Measurements from ENCODE around the gene XRCC1.
A peak's percentile ranks its signal among the peaks of the same experiment; 100 is the strongest.
"Not testable (repeated sequence)": the region's sequence is repeated elsewhere in the genome, so short reads cannot be mapped to it uniquely, and the experiment has no call there.

The XRCC1 gene

GRCh38 chr19:43552616-43553015, 22.7 kb downstream of the XRCC1 start:
- intact Hi-C loops (cut with DNase I), result no loop called here

DNA sequence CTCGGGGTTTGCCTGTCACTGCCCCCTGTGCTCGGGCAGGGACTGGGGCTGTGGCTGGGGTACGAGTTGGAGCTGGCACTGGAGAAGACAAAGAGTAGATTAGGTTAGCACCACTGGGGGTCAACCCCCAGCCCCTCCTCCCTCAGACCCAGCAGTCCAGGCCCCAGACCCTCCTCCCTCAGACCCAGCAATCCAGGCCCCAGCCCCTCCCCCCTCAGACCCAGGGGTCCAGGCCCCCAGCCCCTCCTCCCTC, 23.2 kb downstream of the XRCC1 start:
- DNase-seq, result peak in 1 of 10 donors; percentile 67
- intact Hi-C loops (cut with DNase I), result no loop called here

More at GRCh38 chr19:43552616-43553015, 22.7 kb downstream of the XRCC1 start:
- DNase-seq, result peak in 2 of 10 donors; percentile 40 to 53

DNA sequence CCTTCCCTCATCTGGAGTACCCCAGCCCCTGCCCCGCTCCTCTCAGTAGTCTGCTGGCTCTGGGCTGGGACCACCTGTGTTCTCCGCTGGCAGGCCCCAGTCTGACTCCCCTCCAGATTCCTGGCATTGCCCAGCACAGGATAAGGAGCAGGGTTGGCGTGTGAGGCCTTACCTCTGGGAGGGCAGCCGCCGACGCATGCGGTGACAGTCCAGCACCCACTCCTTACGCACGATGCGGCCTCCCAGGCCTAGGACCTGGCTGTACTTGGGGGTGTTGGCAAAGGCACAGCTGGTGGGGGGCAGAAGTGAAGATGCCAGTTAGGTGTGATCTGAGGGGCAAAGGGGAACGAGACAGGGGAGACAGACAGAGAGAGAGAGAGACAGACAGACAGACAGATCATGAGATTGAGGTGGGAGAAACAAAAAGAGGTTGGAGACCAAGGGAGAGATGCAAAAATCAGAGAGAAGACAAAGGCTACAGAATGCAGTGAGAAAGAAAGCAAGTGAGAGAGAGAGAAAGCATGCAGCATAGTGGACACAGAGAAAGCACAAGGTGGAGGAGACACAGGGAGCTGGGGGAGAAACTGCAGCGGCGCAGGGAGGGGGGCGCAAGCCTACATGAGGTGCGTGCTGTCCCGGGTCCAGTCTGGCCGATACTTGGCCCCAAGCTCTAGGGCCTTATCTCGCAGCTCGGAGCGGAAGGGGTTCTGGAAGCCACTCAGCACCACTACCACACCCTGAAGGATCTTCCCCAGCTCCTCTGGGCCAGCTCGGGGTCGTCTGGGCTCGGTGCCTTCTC, 23.7 kb downstream of the XRCC1 start:
- intact Hi-C loops (cut with DNase I), result no loop called here

GRCh38 chr19:43548706-43549105, 26.6 kb downstream of the XRCC1 start:
- no peak for DNase-seq
- intact Hi-C loops (cut with DNase I), result no loop called here

More for the DNA sequence above, 23.7 kb downstream of the XRCC1 start:
- DNase-seq, result peak in 3 of 10 donors; percentile 32 to 44 (median 44)

- DNase-seq, result peak in 1 of 10 donors; percentile 7
- intact Hi-C loops (cut with DNase I), result not testable (repeated sequence)
Observed at GRCh38 chr19:43547926-43548325, 27.4 kb downstream of the XRCC1 start.

DNA sequence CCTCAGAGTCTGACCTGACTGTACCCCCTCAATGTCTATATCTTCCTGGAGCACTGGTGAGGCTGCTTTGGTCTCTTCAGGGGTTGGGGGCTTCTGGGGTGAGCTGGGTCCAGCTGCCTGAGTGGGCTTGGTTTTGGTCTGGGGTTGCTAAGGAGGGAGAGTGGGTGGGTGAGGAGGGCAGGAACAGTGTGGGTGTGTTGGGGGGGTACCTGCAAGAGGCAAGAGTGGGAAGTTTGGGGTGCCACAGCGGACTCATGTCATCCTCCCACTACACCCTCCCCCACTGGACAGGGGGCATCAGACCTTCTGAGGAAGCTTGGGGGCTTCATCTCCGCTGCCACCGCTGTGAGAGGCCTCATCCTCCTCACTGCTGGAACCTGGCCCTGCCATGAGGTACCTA, 28.7 kb downstream of the XRCC1 start:
- intact Hi-C loops (cut with DNase I), result no loop called here

GRCh38 chr19:43545981-43546380, 29.3 kb downstream of the XRCC1 start:
- peak in 2 of 10 donors; percentile 53 to 67 for DNase-seq
- intact Hi-C loops (cut with DNase I), result no loop called here

More for the DNA sequence above, 28.7 kb downstream of the XRCC1 start:
- peak in 1 of 10 donors; percentile 73 for DNase-seq

- intact Hi-C loops (cut with DNase I), result no loop called here
Observed at GRCh38 chr19:43545276-43545675, 30.1 kb downstream of the XRCC1 start.

GRCh38 chr19:43544077-43544476, 31.2 kb downstream of the XRCC1 start:
- intact Hi-C loops (cut with DNase I), result no loop called here
- peak in 2 of 10 donors; percentile 38 to 46 for DNase-seq

More at GRCh38 chr19:43545276-43545675, 30.1 kb downstream of the XRCC1 start:
- DNase-seq, result peak in 2 of 10 donors; percentile 39 to 55

DNA sequence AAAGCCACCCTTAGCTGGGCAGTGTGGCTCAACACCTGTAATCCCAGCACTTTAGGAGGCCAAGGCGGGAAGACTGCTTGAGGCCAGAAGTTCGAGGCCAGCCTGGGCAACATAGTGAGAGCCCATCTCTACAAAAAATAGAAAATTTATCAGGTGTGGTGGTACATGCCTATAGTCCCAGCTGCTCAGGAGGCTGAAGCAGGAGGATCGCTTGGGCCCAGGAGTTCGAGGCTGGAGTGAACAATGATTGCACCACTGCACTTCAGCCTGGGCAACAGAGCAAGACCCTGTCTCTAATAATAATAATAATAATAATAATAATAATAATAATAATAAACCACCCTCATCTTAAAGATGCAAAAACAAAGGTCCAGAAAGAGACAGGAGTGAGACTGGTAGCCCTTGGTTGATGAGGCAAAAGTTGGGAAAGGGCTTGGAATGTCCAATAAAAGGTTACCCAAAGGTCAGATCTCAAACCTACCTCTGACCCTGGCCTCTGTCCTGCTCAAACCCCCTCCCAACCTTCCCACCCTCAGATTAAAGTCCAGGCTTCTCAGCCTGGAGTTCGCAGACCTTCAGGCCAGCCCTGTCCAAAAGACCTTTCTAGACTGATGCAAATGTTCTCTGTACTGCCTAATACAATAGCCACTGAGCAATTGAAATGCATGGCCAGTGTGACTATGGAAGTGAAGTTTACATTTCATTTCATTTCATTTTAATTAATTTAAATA, 33.2 kb downstream of the XRCC1 start:
- intact Hi-C loops (cut with DNase I), result no loop called here
- DNase-seq, result peak in 2 of 10 donors; percentile 5 to 25

- DNase-seq, result peak in 1 of 10 donors; percentile 18
- intact Hi-C loops (cut with DNase I), result no loop called here
Observed at GRCh38 chr19:43540381-43540780, 34.9 kb downstream of the XRCC1 start.

DNA sequence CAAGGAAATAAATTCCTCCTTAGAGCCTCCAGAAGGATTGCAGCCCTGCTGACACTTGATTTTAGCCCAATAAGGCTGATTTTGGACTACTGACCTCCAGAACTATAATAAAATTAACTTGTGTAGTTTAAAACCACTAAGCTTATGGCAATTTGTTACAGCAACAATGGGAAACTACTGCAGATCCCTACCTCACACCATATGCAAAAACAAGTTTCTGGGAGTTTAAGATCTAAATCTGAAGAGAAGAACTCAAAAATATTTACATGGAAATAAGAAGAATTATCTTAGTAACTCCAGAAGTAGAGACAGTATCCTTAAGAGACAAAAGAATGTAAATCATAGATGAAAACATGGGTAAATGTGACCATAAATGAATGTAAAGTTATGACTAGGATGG, 36.4 kb downstream of the XRCC1 start:
- intact Hi-C loops (cut with DNase I), result loop anchor here (5.0 to 10.0 kb wide), 2 partner anchors 58 to 246 kb away; partner anchors contain the start of genes IRGQ, KCNN4 and ZNF576
- DNase-seq, result no peak

DNA sequence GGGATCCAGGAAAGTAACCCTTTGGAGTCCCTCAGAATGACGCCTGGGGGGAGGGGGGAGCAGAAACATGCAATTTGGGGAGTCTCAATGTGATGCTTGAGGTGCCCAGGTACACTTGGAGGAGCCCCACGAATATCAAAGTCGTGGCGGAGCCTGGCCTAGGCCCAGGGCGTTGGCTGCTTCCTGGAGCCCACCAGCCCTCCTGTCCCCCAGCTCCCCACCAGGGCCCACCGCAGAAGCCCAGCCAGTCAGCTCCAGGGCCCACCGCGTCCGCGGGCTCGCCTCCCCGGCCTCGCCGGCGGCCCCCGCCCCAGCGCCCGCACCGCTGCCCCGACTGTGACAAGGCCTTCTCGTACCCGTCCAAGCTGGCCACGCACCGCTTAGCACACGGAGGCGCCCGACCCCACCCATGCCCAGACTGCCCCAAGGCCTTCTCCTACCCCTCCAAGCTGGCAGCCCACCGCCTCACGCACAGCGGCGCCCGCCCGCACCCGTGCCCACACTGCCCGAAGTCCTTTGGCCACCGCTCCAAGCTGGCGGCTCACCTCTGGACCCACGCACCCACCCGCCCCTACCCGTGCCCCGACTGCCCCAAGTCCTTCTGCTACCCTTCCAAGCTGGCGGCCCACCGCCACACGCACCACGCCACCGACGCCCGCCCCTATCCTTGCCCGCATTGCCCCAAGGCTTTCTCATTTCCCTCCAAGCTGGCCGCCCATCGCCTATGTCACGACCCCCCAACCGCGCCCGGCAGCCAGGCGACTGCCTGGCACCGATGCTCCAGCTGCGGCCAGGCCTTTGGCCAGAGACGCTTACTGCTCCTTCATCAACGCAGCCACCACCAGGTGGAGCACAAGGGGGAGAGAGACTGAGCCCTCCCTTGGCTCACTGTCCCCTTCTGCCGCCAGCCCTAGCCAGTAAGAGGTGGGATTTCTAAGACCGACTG, 40.2 kb downstream of the XRCC1 start:
- peak; percentile 51 to 96 (median 70) for DNase-seq
- intact Hi-C loops (cut with DNase I), result loop anchor here (5.0 to 10.0 kb wide), 2 partner anchors 62 to 250 kb away; partner anchors contain the start of genes IRGQ, KCNN4 and ZNF576

GRCh38 chr19:43534305-43534815, 41.0 kb downstream of the XRCC1 start:
- no peak for DNase-seq
- intact Hi-C loops (cut with DNase I), result loop anchor here (10.0 kb wide), 1 partner anchor 250 kb away; the partner anchor contains the start of gene KCNN4

GRCh38 chr19:43533546-43534304, 41.6 kb downstream of the XRCC1 start:
- intact Hi-C loops (cut with DNase I), result loop anchor here (10.0 kb wide), 1 partner anchor 251 kb away; the partner anchor contains the start of gene KCNN4
- peak; percentile 85 to 99 (median 92) for DNase-seq

DNA sequence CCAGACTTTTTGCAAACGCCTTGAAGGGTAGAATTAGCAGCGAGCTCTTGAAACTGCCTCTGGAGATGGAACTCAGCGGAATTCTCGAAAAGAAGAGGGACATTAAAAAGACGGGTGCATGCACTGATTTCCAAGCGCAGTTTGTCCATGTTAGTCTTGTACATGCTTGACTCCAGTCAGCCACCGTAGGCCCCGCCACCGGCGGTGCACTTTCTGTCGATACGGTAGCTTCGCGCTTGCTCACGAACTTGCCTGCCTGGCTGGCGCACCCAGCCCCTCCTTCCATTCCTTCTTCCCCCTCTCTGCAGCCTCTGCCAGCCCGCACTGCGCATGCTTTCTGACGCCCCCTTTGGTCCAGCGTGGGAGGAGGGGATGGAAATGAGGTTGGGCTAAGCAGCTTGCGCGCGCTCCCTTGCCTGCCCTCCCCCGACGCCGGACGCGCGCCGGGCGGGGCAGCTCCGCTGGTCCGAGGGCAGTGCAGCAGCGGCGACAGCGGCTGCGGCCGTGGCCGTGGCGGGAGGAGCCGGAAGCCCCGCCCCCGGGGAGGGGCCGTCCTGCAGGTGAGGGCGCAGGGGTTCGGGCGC, 42.3 kb downstream of the XRCC1 start, which contains the start of gene ZNF575:
ZNF575 (plus strand) TSS at position 227 of the 584 bp plus-strand sequence. CDS start 1,235 bp downstream, outside the sequence.
- intact Hi-C loops (cut with DNase I), result loop anchor here (10.0 kb wide), 1 partner anchor 252 kb away; the partner anchor contains the start of gene KCNN4
- DNase-seq, result peak; percentile 83 to 99 (median 92)

DNA sequence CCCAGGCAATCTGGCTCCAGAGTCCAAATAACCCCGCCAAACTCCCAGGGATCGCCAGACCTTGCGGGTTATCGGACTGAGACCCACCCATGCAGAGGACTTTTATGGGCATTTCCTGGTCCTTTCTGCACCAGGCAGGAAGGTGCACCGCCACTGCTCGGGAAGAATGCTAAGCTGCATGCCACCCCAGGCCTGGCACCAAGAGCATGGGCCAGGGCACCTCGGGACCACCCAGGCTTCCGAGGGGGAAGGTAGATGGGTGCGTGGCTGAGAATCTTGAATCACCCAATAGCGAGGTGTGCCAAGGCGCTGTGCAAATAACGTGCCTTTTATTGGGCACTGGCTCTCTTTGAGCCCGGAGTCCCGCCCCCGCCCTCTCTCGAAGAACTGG, 42.8 kb downstream of the XRCC1 start:
- peak in 6 of 10 donors; percentile 29 to 86 (median 54) for DNase-seq
- intact Hi-C loops (cut with DNase I), result loop anchor here (10.0 kb wide), 1 partner anchor 252 kb away; the partner anchor contains the start of gene KCNN4

GRCh38 chr19:43527860-43528622, 47.3 kb downstream of the XRCC1 start:
- intact Hi-C loops (cut with DNase I), result no loop called here
- peak in 1 of 10 donors; percentile 52 for DNase-seq
